Panc1 (cell line): ENCODE data around the gene AVPI1. TPM values are rescaled to one million over a fixed set of nuclear protein-coding genes. Genes with fewer than 3 reads are reported as not detected.
"Not testable (repeated sequence)": the region's sequence is repeated elsewhere in the genome, so short reads cannot be mapped to it uniquely, and the experiment has no call there.

Source experiments
- ATAC-seq: fragments of 200-7000 bp; cut with Tn5 transposase; 2 replicates; pipeline ENCODE4 v1.9.1; 2020; ENCODE audit warnings: mild to moderate bottlenecking, moderate library complexity
- BruUV-seq: library from RNA; stranded (reverse); fragments of 400-500 nt; replicated peaks from 2 replicates; lab custom pipeline; 2021; lab: Mats Ljungman, UMichigan
- CTCF ChIA-PET: fragments of 300-600 bp; sonication (Branson Sonifier 250); formaldehyde crosslinking; loops from one replicate; lab custom pipeline; 2022; ENCODE audit warnings: antibody characterized with exemption; lab: Charles Lee
- POLR2A ChIA-PET: fragments of 300-600 bp; sonication (Branson Sonifier 250); formaldehyde crosslinking; loops from one replicate; lab custom pipeline; 2022; ENCODE audit warnings: antibody characterized with exemption; lab: Charles Lee
- DNase-seq: peaks from one replicate; pipeline ENCODE4 v3.0.0-alpha.2; 2010; ENCODE audit warnings: low read depth, low spot score
- H3K27ac ChIP-seq: 2 replicates; pipeline ENCODE4 v1.5.1; 2011; ENCODE audit warnings: mild to moderate bottlenecking, low read length, inconsistent platforms
- H3K27me3 ChIP-seq: fragments of 200-500 bp; sonication (Bioruptor generic); 2 replicates; pipeline ENCODE4 v1.6.0; 2014; ENCODE audit warnings: low read length, inconsistent platforms; ENCODE audit not compliant: control insufficient read depth, insufficient read depth
- H3K36me3 ChIP-seq: fragments of 200-500 bp; sonication (Bioruptor generic); 2 replicates; pipeline ENCODE4 v1.5.1; 2014; ENCODE audit warnings: inconsistent platforms, mild to moderate bottlenecking, low read length, moderate library complexity; ENCODE audit not compliant: control insufficient read depth, insufficient read depth
- H3K4me1 ChIP-seq: 2 replicates; pipeline ENCODE4 v1.5.1; 2011; ENCODE audit warnings: inconsistent platforms, mild to moderate bottlenecking, low read length, moderate library complexity; ENCODE audit not compliant: control insufficient read depth, insufficient read depth
- H3K4me3 ChIP-seq, 2 experiments: 2 replicates each; pipeline ENCODE4 v1.5.1; 2011 to 2012; ENCODE audit warnings: low read depth in 2 of 2, low read length in 2 of 2, mild to moderate bottlenecking in 2 of 2, inconsistent platforms in 1 of 2, moderate library complexity in 1 of 2
- H3K9me3 ChIP-seq: fragments of 200-500 bp; sonication (Bioruptor generic); 2 replicates; pipeline ENCODE4 v1.5.1; 2014; ENCODE audit warnings: low read depth, mild to moderate bottlenecking, inconsistent platforms, low read length, moderate library complexity; ENCODE audit not compliant: control insufficient read depth, insufficient read depth
- POLR2AphosphoS5 ChIP-seq: IDR thresholded peaks from 2 replicates; pipeline ENCODE4 v1.6.1; 2012; ENCODE audit warnings: mild to moderate bottlenecking, low read depth, low read length, moderate library complexity
- SIN3A ChIP-seq: IDR thresholded peaks from 2 replicates; pipeline ENCODE4 v1.6.1; 2012; ENCODE audit warnings: low read depth, mild to moderate bottlenecking, low read length, moderate library complexity, borderline replicate concordance; ENCODE audit not compliant: insufficient read depth
- TCF7L2 ChIP-seq: IDR thresholded peaks from 2 replicates; pipeline ENCODE4 v1.6.1; 2011; ENCODE audit warnings: mild to moderate bottlenecking, low read depth, low read length, inconsistent platforms
- in situ Hi-C: cut with HindIII; loops from 2 replicates; pipeline ENCODE4 v1.10.0; 2016; ENCODE audit warnings: low sequenced_read_pairs, low pct_unique_long_range_greater_than_20kb
- intact Hi-C: fragments of 100-400 bp; cut with micrococcal nuclease; formaldehyde crosslinking; loops from one replicate; pipeline ENCODE4 v1.10.0; 2022; ENCODE audit not compliant: unreplicated experiment
- total RNA-seq: library from RNA; stranded (reverse); gene quantifications from one replicate; pipeline ENCODE4 v1.2.1, GENCODE V29; 2021; ENCODE audit not compliant: unreplicated experiment
- TF ChIP-seq, protein P1 (sequence below), 2 experiments: IDR thresholded peaks; 2 replicates each; pipeline ENCODE4 v1.6.1; 2011 to 2012; ENCODE audit warnings: low read depth in 2 of 2, control low read depth in 1 of 2, low read length in 1 of 2, mild to moderate bottlenecking in 1 of 2, moderate library complexity in 1 of 2; ENCODE audit not compliant: insufficient read depth in 1 of 2
- TF ChIP-seq, protein P2 (sequence below): fragments of 450-650 bp; IDR thresholded peaks from 2 replicates; pipeline ENCODE4 v1.5.1; 2017; ENCODE audit warnings: mild to moderate bottlenecking

Gene AVPI1
- total RNA-seq, 1 experiment from 2014 or later = 8.0 TPM

DNA sequence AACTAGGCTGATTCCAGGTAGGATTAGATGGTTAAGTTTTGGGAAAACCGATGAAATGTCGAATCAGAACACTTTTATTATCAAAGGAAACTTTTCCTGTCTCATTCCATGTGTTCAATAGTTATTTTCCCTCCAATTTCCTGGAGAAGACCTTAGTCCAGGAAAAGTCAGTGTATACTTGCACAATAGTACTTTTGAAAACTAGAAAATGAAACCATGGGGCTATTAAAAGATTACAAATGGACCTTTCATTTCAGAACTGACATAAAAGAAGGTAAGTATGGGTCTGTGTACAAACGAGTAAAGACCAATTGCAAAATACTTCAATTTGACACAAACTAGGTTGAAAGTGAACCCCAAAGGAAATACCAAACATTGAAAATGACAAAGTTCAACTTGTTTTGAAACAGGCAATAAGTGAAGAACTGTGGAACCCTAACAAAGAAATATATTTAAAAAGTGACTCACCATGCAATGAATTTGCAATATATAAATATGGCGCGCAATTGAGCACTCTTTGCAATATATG is 2.1 kb downstream of the AVPI1 start:
- in situ Hi-C loops = loop anchor here (5.0 kb wide), 1 partner anchor 42 kb away; no protein-coding TSS in a partner anchor
- TF ChIP-seq, protein P1, sequence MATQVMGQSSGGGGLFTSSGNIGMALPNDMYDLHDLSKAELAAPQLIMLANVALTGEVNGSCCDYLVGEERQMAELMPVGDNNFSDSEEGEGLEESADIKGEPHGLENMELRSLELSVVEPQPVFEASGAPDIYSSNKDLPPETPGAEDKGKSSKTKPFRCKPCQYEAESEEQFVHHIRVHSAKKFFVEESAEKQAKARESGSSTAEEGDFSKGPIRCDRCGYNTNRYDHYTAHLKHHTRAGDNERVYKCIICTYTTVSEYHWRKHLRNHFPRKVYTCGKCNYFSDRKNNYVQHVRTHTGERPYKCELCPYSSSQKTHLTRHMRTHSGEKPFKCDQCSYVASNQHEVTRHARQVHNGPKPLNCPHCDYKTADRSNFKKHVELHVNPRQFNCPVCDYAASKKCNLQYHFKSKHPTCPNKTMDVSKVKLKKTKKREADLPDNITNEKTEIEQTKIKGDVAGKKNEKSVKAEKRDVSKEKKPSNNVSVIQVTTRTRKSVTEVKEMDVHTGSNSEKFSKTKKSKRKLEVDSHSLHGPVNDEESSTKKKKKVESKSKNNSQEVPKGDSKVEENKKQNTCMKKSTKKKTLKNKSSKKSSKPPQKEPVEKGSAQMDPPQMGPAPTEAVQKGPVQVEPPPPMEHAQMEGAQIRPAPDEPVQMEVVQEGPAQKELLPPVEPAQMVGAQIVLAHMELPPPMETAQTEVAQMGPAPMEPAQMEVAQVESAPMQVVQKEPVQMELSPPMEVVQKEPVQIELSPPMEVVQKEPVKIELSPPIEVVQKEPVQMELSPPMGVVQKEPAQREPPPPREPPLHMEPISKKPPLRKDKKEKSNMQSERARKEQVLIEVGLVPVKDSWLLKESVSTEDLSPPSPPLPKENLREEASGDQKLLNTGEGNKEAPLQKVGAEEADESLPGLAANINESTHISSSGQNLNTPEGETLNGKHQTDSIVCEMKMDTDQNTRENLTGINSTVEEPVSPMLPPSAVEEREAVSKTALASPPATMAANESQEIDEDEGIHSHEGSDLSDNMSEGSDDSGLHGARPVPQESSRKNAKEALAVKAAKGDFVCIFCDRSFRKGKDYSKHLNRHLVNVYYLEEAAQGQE (IDR thresholded peaks at IDR 0.05; ENCODE audit: insufficient read depth in 1 of 2, low read depth in 2 of 2, low read length in 1 of 2) = no peak
- TF ChIP-seq SIN3A = no peak
- no peak for TF ChIP-seq POLR2AphosphoS5
- TF ChIP-seq, protein P2, sequence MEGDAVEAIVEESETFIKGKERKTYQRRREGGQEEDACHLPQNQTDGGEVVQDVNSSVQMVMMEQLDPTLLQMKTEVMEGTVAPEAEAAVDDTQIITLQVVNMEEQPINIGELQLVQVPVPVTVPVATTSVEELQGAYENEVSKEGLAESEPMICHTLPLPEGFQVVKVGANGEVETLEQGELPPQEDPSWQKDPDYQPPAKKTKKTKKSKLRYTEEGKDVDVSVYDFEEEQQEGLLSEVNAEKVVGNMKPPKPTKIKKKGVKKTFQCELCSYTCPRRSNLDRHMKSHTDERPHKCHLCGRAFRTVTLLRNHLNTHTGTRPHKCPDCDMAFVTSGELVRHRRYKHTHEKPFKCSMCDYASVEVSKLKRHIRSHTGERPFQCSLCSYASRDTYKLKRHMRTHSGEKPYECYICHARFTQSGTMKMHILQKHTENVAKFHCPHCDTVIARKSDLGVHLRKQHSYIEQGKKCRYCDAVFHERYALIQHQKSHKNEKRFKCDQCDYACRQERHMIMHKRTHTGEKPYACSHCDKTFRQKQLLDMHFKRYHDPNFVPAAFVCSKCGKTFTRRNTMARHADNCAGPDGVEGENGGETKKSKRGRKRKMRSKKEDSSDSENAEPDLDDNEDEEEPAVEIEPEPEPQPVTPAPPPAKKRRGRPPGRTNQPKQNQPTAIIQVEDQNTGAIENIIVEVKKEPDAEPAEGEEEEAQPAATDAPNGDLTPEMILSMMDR = no peak
- no peak for TF ChIP-seq TCF7L2
- ATAC-seq (no peak), DNase-seq (no peak)
- Histone ChIP-seq H3K27me3 (no peaks in the 10 kb centered on the region), H3K4me1 (peaks cover 35% of the 10 kb centered on the region), H3K36me3 (no peaks in the 10 kb centered on the region), H3K4me3 (peak overlapping the region in 1 of 2 experiments; percentile 73; a peak in 1 of 4 replicates), H3K9me3 (no peaks in the 10 kb centered on the region), H3K27ac (peak overlapping the region; percentile 23; the same call in 1 of the 2 replicates)
- intact Hi-C loops = no loop called here
- ChIA-PET POLR2A (interaction anchor here (0.7 kb wide), 1 partner anchor 39 kb away, joined by 13 read pairs; no protein-coding TSS in a partner anchor), CTCF (interaction anchor here (0.7 kb wide), 1 partner anchor 16 kb away, joined by 5 read pairs; no protein-coding TSS in a partner anchor)
- BruUV-seq = no TSS peak

DNA sequence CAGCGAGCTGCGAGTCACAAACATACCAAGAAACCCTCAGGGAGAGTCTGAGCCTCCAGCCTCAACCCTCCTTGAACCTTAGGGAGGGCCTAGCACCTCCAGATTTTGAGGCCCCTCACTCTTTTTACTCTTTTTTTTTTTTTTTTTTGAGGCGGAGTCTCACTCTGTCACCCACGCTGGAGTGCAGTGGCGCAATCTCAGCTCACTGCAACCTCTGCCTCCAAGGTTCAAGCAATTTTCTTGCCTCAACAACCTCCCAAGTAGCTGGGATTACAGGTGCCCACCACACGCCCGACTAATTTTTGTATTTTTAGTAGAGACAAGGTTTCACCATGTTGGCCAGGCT is 2.7 kb downstream of the AVPI1 start:
- CTCF ChIA-PET = interaction anchor here (0.6 to 0.9 kb wide), 2 partner anchors 19 to 25 kb away, joined by 3 read pairs; no protein-coding TSS in a partner anchor
- peak overlapping the region in 1 of 2 experiments; percentile 32; a peak in 1 of 4 replicates for H3K4me3 ChIP-seq
- H3K36me3 ChIP-seq, in situ Hi-C loops, intact Hi-C loops, H3K9me3 ChIP-seq, H3K27me3 ChIP-seq, ATAC-seq, BruUV-seq, DNase-seq: not testable (repeated sequence)
- POLR2A ChIA-PET = interaction anchor here (0.7 kb wide), 1 partner anchor 40 kb away, joined by 13 read pairs; no protein-coding TSS in a partner anchor
- H3K27ac ChIP-seq = peak overlapping the region; percentile 58
- peaks cover 35% of the 10 kb centered on the region for H3K4me1 ChIP-seq
